Stimulated activated CD4-positive, alpha-beta T cell treated with anti-CD3 and anti-CD28 coated beads, TNF-alpha, amount 100 ng/mL, for 4 hours (primary cell): ENCODE data around the gene URM1.

Experiments used
- DNase-seq, 3 experiments: peaks; one replicate each; pipeline ENCODE4 v3.0.0-alpha.2; 2020; ENCODE audit warnings: low read depth in 3 of 3

URM1 gene

GRCh38 chr9:128429513-128430086, 58.4 kb downstream of the URM1 start:
- no peak for DNase-seq

- no peak for DNase-seq
Measured at GRCh38 chr9:128431207-128431606, 60.0 kb downstream of the URM1 start.

- no peak for DNase-seq
Measured at GRCh38 chr9:128434340-128434739, 63.2 kb downstream of the URM1 start.

GRCh38 chr9:128435611-128436010, 64.4 kb downstream of the URM1 start:
- no peak for DNase-seq

GRCh38 chr9:128438343-128439109, 67.4 kb downstream of the URM1 start:
- DNase-seq, result peak; percentile 61 to 74 (median 70)

GRCh38 chr9:128439273-128439672, 68.1 kb downstream of the URM1 start:
- no peak for DNase-seq
